Measurements from ENCODE around the gene OR2F1. TPM values are rescaled to one million over a fixed set of nuclear protein-coding genes. Genes with fewer than 3 reads are reported as not detected.

Gene OR2F1
- total RNA-seq, 2 donors from 2014 or later: not detected

GRCh38 chr7:143947111-143947510, 7.5 kb upstream of the OR2F1 start:
- no peak for TF ChIP-seq CTCF (IDR thresholded peaks at IDR 0.05)
- Histone ChIP-seq H3K27ac (no peak overlapping the region), H3K4me1 (no peaks in the 10 kb centered on the region), H3K9me3 (no peaks in the 10 kb centered on the region), H3K4me3 (no peak overlapping the region), H3K27me3 (no peaks in the 10 kb centered on the region), H3K36me3 (no peaks in the 10 kb centered on the region)
- DNase-seq (ENCODE audit: low spot score): no peak

- no peaks in the 10 kb centered on the region for H3K4me1 ChIP-seq
- no peak for TF ChIP-seq CTCF (IDR thresholded peaks at IDR 0.05)
- H3K9me3 ChIP-seq: no peaks in the 10 kb centered on the region
- H3K27me3 ChIP-seq: no peaks in the 10 kb centered on the region
- DNase-seq (ENCODE audit: low spot score): no peak
- H3K27ac ChIP-seq: no peak overlapping the region
- H3K36me3 ChIP-seq: no peaks in the 10 kb centered on the region
- H3K4me3 ChIP-seq: no peak overlapping the region
Observed at GRCh38 chr7:143948733-143949132, 5.9 kb upstream of the OR2F1 start.

GRCh38 chr7:143953421-143953820, 1.2 kb upstream of the OR2F1 start:
- no peak for TF ChIP-seq CTCF (IDR thresholded peaks at IDR 0.05)
- H3K9me3 ChIP-seq: no peaks in the 10 kb centered on the region
- H3K36me3 ChIP-seq: no peaks in the 10 kb centered on the region
- H3K27me3 ChIP-seq: no peaks in the 10 kb centered on the region
- no peak overlapping the region for H3K4me3 ChIP-seq
- H3K4me1 ChIP-seq: no peaks in the 10 kb centered on the region
- no peak for DNase-seq (ENCODE audit: low spot score)
- no peak overlapping the region for H3K27ac ChIP-seq

- no peak for DNase-seq (ENCODE audit: low spot score)
- TF ChIP-seq CTCF (IDR thresholded peaks at IDR 0.05): no peak
- Histone ChIP-seq H3K27ac (no peak overlapping the region), H3K9me3 (no peaks in the 10 kb centered on the region), H3K4me1 (no peaks in the 10 kb centered on the region), H3K27me3 (no peaks in the 10 kb centered on the region), H3K4me3 (no peak overlapping the region), H3K36me3 (no peaks in the 10 kb centered on the region)
Observed at GRCh38 chr7:143954135-143954534, 509 bp upstream of the OR2F1 start.

GRCh38 chr7:143958781-143959180, 4.1 kb downstream of the OR2F1 start:
- no peak for TF ChIP-seq CTCF (IDR thresholded peaks at IDR 0.05)
- no peak for DNase-seq (ENCODE audit: low spot score)
- Histone ChIP-seq H3K27ac (no peak overlapping the region), H3K9me3 (no peaks in the 10 kb centered on the region), H3K27me3 (no peaks in the 10 kb centered on the region), H3K4me1 (no peaks in the 10 kb centered on the region), H3K4me3 (no peak overlapping the region), H3K36me3 (no peaks in the 10 kb centered on the region)

GRCh38 chr7:143960813-143961610, 6.4 kb downstream of the OR2F1 start:
- no peak for TF ChIP-seq CTCF (IDR thresholded peaks at IDR 0.05)
- no peak overlapping the region for H3K4me3 ChIP-seq
- no peaks in the 10 kb centered on the region for H3K27me3 ChIP-seq
- no peaks in the 10 kb centered on the region for H3K36me3 ChIP-seq
- H3K9me3 ChIP-seq: no peaks in the 10 kb centered on the region
- DNase-seq (ENCODE audit: low spot score): no peak
- no peaks in the 10 kb centered on the region for H3K4me1 ChIP-seq
- H3K27ac ChIP-seq: no peak overlapping the region

Data from right atrium auricular region (tissue), 2 donors.